ENCODE results near the gene CADPS.

CADPS gene

DNA sequence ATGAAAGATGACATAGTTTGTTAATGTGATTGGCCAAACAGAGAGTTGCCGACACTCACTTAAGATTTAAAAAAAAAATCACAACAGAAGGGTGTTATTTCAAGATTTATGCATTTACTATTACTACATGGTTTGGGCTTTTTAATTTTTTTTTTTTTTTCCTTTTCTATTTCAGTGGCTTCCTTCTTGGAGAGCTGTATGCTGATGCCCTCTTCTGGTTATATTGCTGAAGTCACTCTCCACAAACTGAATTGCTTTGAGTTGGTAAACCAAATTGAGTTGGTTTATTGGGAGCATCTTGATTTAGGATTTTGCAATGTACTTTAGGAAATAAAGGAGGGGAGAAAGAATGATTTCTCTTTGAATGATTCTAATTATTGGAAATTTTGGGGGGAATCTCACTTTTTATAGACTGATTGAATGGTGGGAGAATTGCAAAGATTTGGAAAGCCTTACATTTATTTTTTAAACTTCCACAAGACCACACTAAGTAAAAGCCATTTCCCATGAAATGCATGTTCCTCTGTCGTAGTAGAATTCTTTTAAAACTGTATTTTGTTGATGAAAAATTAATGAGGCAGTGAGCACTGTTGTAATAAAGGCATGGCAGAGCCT is 315.3 kb downstream of the CADPS start:
- no peak for DNase-seq (ENCODE audit: low read depth, low spot score)

GRCh38 chr3:62558549-62559112 is 316.6 kb downstream of the CADPS start:
- DNase-seq (ENCODE audit: low read depth, low spot score): no peak

GRCh38 chr3:62557983-62558382 is 317.2 kb downstream of the CADPS start:
- DNase-seq (ENCODE audit: low read depth, low spot score): no peak

GRCh38 chr3:62557450-62557849 is 317.8 kb downstream of the CADPS start:
- no peak for DNase-seq (ENCODE audit: low read depth, low spot score)

DNA sequence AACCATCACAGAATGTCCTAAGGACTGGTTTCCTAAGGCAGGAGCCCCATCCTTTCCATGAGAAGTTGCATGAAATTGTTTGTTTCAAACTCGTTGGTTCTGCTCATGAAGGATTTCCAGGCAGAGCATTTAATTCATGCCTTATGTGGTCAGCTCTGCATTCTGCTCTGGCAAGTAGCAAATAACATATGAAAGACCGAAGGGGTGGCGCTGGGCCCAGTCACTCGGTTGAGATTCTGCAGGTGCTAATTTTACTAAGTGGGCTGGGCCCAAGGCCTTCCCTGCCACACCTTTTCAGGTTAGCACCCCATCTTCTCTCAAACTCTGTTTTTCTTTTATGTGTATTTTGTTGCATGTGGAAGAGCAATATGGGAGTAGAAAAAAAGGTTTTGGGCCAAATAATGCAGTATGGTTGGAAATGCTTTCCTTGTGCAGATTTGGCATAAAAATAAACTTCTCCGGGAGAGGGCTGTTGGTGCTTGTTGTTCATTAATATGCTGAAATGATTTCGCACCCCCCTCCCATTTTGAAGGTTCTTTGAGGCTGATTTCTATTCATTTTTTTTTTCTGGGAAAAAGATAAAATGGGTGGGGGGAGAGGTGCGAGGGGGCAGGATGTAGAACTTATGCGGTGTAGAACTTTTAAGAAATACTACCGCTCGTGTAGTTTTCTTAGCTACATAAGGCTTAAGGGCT is 318.9 kb downstream of the CADPS start:
- DNase-seq (ENCODE audit: low read depth, low spot score): no peak

GRCh38 chr3:62554264-62554799 is 320.9 kb downstream of the CADPS start:
- DNase-seq (ENCODE audit: low read depth, low spot score): no peak

GRCh38 chr3:62553811-62554210 is 321.4 kb downstream of the CADPS start:
- DNase-seq (ENCODE audit: low read depth, low spot score): no peak

- no peak for DNase-seq (ENCODE audit: low read depth, low spot score)
These were observed 323.7 kb downstream of the CADPS start for GRCh38 chr3:62551556-62551955.

DNA sequence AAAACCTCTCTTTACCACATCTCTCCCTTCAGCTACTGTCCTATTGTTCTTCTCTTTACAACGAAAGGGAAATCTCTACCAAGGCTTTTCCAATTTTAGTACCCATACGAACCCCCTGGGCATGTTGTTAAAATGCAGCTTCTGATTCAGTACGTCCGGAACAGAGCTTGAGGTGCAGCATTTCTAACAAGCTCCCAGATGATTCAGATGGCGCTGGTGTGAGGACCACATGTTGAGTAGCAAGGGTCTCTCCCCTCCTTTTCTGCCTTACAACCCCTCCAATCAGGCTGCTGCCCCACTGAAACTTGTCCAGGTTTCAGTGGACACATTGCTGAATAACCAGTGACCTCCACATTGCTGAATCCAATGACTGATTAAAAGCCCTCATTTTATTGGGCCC is 324.8 kb downstream of the CADPS start:
- DNase-seq (ENCODE audit: low read depth, low spot score): no peak

GRCh38 chr3:62548528-62549205 is 326.5 kb downstream of the CADPS start:
- no peak for DNase-seq (ENCODE audit: low read depth, low spot score)

DNA sequence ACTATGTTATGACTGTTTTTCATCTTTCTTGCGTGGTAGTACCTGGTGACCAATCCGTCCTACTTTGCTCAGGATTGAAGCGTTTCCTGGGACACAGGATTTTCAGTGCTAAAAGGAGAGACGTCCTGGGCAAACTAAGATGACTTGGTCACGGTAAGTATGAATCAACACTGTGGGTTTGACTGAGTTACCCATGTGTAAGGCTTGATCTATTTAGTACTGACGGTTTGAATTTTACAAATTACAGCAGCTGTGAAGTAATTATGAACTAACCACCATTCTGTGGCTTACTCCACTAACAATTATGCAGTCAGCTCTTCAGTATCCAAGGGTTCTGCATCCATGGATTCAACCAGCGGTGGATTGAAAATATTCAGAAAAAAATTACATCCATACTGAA is 328.9 kb downstream of the CADPS start:
- no peak for DNase-seq (ENCODE audit: low read depth, low spot score)

- no peak for DNase-seq (ENCODE audit: low read depth, low spot score)
These were observed 333.0 kb downstream of the CADPS start for GRCh38 chr3:62542185-62542584.

DNA sequence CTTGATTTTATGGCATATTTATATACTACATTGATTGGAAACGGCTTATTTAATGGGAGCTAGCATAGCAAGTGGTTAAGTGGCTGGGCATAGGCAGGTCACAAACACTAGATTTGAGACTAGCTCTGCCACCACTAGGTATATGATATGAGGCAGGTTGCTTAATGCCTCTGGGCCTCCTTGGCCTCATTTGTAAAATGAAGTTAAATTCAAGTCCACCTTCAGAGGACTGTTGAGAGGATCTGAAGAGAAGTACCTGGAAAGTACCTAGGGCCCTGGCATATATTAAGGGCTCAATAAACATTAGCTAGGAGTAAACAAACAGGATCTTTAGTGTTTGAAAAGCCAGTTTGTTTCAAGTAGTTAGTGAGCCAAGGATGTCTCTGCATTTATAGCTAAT is 335.5 kb downstream of the CADPS start:
- DNase-seq (ENCODE audit: low read depth, low spot score): no peak

DNA sequence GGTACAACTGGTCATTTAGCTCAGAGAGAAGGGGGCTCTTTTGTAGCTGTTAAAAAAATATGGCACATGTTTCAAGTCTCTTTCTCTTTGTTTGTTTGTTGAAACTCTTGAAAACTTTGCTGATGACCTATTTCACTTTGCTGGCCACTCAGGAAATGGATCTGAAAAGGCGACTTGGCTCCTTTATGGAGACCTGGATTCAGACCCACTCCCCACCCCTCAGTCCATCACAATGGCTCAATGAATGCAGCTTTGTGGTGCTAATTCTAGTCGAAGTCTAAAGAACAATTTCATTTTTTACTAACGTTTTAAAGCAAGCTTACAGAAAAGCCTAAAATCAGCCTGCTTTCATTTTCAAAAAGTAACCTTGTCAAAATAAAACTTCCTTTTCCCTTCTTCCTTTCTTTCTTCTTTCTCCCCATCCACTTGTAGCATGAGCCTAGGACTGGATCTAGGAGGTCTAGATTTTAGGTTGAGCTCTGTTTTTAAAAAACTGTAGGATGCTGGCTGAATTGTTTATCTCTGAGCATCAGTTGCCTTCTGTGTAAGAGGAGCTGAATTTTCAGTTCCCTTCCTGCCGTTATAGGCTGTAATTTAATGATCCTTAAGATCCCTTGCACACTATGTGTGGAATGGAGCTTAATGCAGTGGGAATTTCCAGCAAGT is 336.4 kb downstream of the CADPS start:
- no peak for DNase-seq (ENCODE audit: low read depth, low spot score)

DNA sequence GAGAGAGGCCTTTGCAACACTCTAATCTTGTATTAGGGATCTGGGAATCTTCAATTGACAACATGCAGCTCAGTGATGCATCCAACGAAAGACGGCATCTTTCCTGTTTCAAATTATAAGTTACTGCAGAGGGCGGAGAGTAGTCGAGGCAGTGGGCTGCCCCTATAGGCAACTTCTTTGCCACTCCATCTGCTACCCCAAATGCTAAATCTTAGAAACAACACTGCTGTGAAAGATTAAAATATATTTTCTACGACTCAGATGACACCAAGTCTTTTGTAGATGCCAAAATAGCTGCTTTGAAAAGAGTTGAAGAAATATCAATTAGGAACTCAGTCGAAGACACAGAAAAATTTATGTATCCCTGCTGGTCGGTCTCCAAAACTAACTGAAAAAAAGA is 340.9 kb downstream of the CADPS start:
- no peak for DNase-seq (ENCODE audit: low read depth, low spot score)

- no peak for DNase-seq (ENCODE audit: low read depth, low spot score)
These were observed 342.4 kb downstream of the CADPS start for GRCh38 chr3:62532796-62533195.

GRCh38 chr3:62531981-62532380 is 343.2 kb downstream of the CADPS start:
- DNase-seq (ENCODE audit: low read depth, low spot score): no peak

DNA sequence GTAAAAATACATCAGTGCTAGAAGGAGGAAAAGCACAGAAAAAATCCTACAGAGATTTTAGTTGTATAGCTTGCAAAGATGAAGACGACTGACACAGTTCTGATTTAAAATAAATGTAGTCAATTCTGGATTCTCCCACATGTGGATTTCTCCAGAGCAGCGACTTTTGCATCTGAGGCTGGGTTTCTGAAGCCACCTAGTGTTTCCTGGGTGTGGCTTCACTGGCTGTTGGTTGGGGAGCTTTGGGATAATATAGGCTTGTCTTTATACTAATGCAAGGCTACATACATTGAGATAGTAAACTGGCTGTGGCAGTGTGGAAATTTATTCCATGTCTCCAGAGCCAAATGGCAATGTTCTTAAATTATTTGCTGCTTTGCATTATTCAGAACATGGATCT is 343.7 kb downstream of the CADPS start:
- no peak for DNase-seq (ENCODE audit: low read depth, low spot score)

GRCh38 chr3:62529230-62529629 is 346.0 kb downstream of the CADPS start:
- no peak for DNase-seq (ENCODE audit: low read depth, low spot score)

DNA sequence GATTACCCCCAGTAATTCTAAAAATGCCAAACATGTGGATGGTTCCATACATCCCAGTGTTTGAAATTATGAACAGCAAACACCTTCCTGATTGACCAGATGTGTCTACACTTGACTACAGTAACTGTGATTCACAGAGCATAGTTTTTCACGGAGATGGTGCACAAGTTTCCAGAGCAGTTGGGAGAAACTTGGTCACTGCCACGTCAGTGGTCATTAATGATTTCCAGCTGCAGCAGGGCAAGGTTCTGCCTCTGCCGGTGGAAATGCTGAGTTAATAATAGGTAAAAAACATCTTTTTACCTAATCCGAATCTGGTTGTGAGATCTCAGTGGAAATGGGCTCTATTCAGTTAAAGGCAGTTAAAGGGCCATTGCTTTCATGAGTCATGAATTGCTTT is 347.7 kb downstream of the CADPS start:
- DNase-seq (ENCODE audit: low read depth, low spot score): no peak

DNA sequence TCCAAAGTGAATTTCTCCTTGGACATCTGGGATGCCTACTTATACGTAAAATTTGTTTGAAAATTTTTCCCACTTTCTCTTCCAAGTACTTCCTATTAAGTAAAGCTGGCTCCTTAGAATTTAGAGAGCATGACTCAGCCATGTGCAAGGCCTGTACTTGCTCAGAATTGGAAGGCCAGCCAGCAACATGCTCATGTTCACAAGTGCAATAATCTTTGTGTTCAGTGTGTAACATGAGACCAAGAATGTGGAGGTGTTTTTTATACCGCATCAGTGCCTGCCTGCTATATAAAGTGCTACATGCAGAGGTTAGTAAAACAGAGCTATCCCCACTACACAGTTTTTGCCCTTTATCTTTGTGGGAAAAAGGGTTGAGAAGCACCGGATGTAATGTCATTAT is 349.9 kb downstream of the CADPS start:
- no peak for DNase-seq (ENCODE audit: low read depth, low spot score)

GRCh38 chr3:62523672-62524071 is 351.5 kb downstream of the CADPS start:
- DNase-seq (ENCODE audit: low read depth, low spot score): no peak

Measured in activated CD4-positive, CD25-positive, alpha-beta regulatory T cell treated with anti-CD3 and anti-CD28 coated beads, Interleukin-2, amount 50 U/mL, for 16 hours (primary cell).